IPS-18c (cell line): ENCODE data around the gene ZFYVE19.

Experiments used
- H3K4me3 ChIP-seq: 2 replicates; pipeline ENCODE4 v1.7.0; 2013; ENCODE audit warnings: low read depth, mild to moderate bottlenecking, low read length, moderate library complexity; ENCODE audit not compliant: insufficient read depth
- H3K9me3 ChIP-seq: one replicate; pipeline ENCODE4 v1.6.1; 2013; ENCODE audit warnings: mild to moderate bottlenecking, low read length, moderate library complexity; ENCODE audit not compliant: control insufficient read depth, insufficient read depth

The ZFYVE19 gene

GRCh38 chr15:40772014-40772413 is 34.9 kb upstream of the ZFYVE19 start:
- Histone ChIP-seq H3K4me3 (no peak overlapping the region), H3K9me3 (no peaks in the 10 kb centered on the region)

- Histone ChIP-seq H3K4me3 (no peak overlapping the region), H3K9me3 (no peaks in the 10 kb centered on the region)
Measured at GRCh38 chr15:40773496-40773895, 33.4 kb upstream of the ZFYVE19 start.

- no peaks in the 10 kb centered on the region for H3K9me3 ChIP-seq
- H3K4me3 ChIP-seq, result no peak overlapping the region
Measured at GRCh38 chr15:40773902-40774301, 33.0 kb upstream of the ZFYVE19 start.

GRCh38 chr15:40775007-40775406 is 31.9 kb upstream of the ZFYVE19 start:
- Histone ChIP-seq H3K4me3 (no peak overlapping the region), H3K9me3 (no peaks in the 10 kb centered on the region)

- no peaks in the 10 kb centered on the region for H3K9me3 ChIP-seq
- H3K4me3 ChIP-seq, result no peak overlapping the region
Measured at GRCh38 chr15:40775740-40776536, 31.0 kb upstream of the ZFYVE19 start.

- H3K4me3 ChIP-seq, result no peak overlapping the region
Measured at GRCh38 chr15:40776537-40777141, 30.2 kb upstream of the ZFYVE19 start.

GRCh38 chr15:40782609-40783227 is 24.2 kb upstream of the ZFYVE19 start:
- H3K4me3 ChIP-seq, result no peak overlapping the region
- H3K9me3 ChIP-seq, result no peaks in the 10 kb centered on the region

More at GRCh38 chr15:40776537-40777141, 30.2 kb upstream of the ZFYVE19 start:
- no peaks in the 10 kb centered on the region for H3K9me3 ChIP-seq

GRCh38 chr15:40785164-40785563 is 21.7 kb upstream of the ZFYVE19 start:
- no peaks in the 10 kb centered on the region for H3K9me3 ChIP-seq
- H3K4me3 ChIP-seq, result no peak overlapping the region

- Histone ChIP-seq H3K9me3 (no peaks in the 10 kb centered on the region), H3K4me3 (no peak overlapping the region)
Measured at GRCh38 chr15:40785814-40786213, 21.1 kb upstream of the ZFYVE19 start.

- Histone ChIP-seq H3K4me3 (no peak overlapping the region; the same call in 1 of the 2 replicates), H3K9me3 (no peaks in the 10 kb centered on the region)
Measured at GRCh38 chr15:40787344-40787841, 19.5 kb upstream of the ZFYVE19 start.

GRCh38 chr15:40787991-40788390 is 18.9 kb upstream of the ZFYVE19 start:
- H3K4me3 ChIP-seq, result no peak overlapping the region
- H3K9me3 ChIP-seq, result no peaks in the 10 kb centered on the region

- Histone ChIP-seq H3K9me3 (no peaks in the 10 kb centered on the region), H3K4me3 (no peak overlapping the region)
Measured at GRCh38 chr15:40789119-40789518, 17.8 kb upstream of the ZFYVE19 start.

- Histone ChIP-seq H3K9me3 (no peaks in the 10 kb centered on the region), H3K4me3 (no peak overlapping the region)
Measured at GRCh38 chr15:40789999-40790398, 16.9 kb upstream of the ZFYVE19 start.

GRCh38 chr15:40790718-40791117 is 16.2 kb upstream of the ZFYVE19 start:
- H3K9me3 ChIP-seq, result no peaks in the 10 kb centered on the region
- H3K4me3 ChIP-seq, result no peak overlapping the region

- H3K9me3 ChIP-seq, result no peaks in the 10 kb centered on the region
- no peak overlapping the region for H3K4me3 ChIP-seq
Measured at GRCh38 chr15:40792394-40792793, 14.5 kb upstream of the ZFYVE19 start.

- Histone ChIP-seq H3K4me3 (no peak overlapping the region), H3K9me3 (no peaks in the 10 kb centered on the region)
Measured at GRCh38 chr15:40793216-40793989, 13.5 kb upstream of the ZFYVE19 start.

- Histone ChIP-seq H3K4me3 (no peak overlapping the region), H3K9me3 (no peaks in the 10 kb centered on the region)
Measured at GRCh38 chr15:40796041-40796440, 10.8 kb upstream of the ZFYVE19 start.
